GM21619 (cell line): ENCODE results near the gene CPNE2.
"Not testable (repeated sequence)": the region's sequence is repeated elsewhere in the genome, so short reads cannot be mapped to it uniquely, and the experiment has no call there.

Experiments
- ATAC-seq: cut with Tn5 transposase; IDR thresholded peaks from one replicate; pipeline ENCODE4 v1.9.1; 2021; ENCODE audit not compliant: unreplicated experiment

Gene CPNE2

GRCh38 chr16:57189527-57189926, 97.1 kb downstream of the CPNE2 start:
- ATAC-seq = not testable (repeated sequence)

- no peak for ATAC-seq
Observed at GRCh38 chr16:57190136-57190535, 97.8 kb downstream of the CPNE2 start.

- ATAC-seq = no peak
Observed at GRCh38 chr16:57191056-57191571, 98.7 kb downstream of the CPNE2 start.

- no peak for ATAC-seq
Observed at GRCh38 chr16:57192146-57192545, 99.8 kb downstream of the CPNE2 start.

- ATAC-seq = no peak
Observed at GRCh38 chr16:57192720-57193486, 100.5 kb downstream of the CPNE2 start.

- ATAC-seq = no peak
Observed at GRCh38 chr16:57194512-57194911, 102.1 kb downstream of the CPNE2 start.

GRCh38 chr16:57196286-57196685, 103.9 kb downstream of the CPNE2 start:
- no peak for ATAC-seq

- ATAC-seq = no peak
Observed at GRCh38 chr16:57196753-57197152, 104.4 kb downstream of the CPNE2 start.
